AG09319 (cell line): Measurements from ENCODE around the gene RUNX3.

Experiments
- DNase-seq: peaks from one replicate; pipeline ENCODE4 v3.0.0-alpha.2; 2010; ENCODE audit warnings: low read depth; ENCODE audit errors: extremely low read depth
- CTCF ChIP-seq: IDR thresholded peaks from 2 replicates; pipeline ENCODE4 v1.5.1; 2011; ENCODE audit warnings: low read depth, mild to moderate bottlenecking, inconsistent platforms, low read length, moderate library complexity

RUNX3 gene

DNA sequence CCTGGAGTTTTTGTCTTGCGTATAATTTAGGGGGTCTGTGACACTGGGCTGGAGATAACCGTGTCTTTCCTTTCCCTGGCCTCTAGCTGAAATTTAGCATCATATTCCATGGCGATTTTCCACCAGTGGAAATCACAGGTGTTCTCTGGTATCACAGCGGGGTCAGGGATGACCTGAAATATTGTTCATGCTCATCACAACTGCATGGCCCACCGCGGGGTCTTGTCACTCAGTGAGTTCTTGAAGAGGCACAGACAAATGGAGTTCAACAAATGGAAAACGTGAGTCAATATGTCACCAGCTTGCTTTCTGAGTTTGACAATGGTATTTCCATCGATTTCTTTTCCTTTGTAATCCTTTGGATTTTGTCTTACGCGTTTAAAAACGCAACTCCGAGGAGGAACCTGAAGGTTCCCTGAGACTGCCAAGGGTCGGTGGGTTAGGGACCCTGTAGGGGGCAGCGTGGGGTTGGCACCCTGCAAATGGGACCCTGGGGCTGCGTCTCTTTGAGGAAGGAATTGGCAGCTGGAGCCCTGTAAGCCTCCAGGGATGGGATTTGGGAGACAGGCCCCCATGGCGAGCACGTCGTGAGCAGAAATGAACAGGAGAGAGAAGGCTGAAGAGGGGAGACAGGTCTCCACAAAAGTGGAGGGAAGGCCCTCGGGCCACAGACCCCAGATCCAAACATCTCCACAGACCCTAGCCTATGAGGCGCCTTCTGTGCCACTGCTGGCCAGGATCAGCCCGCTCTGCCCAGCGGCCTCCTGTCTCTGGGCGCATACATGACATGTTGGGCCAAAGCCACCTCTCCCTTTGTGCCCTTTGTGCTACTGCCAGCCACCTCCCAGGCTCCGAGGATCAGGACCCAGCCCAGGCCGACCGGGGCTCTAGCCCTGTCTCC is 32.1 kb upstream of the RUNX3 start:
- no peak for TF ChIP-seq CTCF
- no peak for DNase-seq

- DNase-seq = no peak
- no peak for TF ChIP-seq CTCF
Measured at GRCh38 chr1:24961334-24961733, 31.3 kb upstream of the RUNX3 start.

DNA sequence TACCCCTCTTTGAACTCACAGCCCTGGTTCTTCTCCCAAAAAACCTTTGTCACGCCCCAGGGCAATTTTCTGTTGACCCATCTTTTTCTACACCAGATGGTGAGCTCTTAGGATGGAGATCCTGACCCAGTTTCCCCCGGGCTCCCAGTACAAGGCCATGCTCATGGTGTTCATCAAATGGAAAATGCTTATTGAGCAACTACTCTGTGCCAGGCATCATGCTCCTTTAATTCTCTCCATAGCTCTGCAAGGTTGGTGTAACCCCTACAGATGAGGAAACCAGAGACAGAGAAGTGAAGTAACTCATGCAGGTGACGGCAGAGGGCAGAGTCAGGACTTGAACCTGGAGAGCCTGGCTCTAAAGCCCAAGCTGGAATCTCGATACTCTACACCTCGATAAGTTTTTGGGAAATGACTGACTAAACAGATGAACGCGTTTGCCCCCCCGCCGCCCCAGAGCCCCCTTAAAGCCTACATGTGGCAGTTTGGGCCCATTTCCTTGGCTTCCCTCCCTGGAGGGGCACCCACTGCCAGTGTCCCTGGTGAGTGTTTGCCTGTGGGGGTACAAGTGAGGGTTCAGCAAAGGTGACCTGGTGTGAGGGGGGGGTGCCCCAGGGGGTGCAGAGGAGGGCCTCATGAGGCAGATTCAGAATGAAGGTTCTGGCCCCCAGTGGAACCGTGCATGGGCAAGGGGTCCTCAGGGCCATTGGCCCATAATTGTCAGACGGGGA is 30.2 kb upstream of the RUNX3 start:
- TF ChIP-seq CTCF = no peak

GRCh38 chr1:24959623-24959975 is 29.5 kb upstream of the RUNX3 start:
- no peak for TF ChIP-seq CTCF
- DNase-seq = no peak

More for the DNA sequence above, 30.2 kb upstream of the RUNX3 start:
- no peak for DNase-seq

DNA sequence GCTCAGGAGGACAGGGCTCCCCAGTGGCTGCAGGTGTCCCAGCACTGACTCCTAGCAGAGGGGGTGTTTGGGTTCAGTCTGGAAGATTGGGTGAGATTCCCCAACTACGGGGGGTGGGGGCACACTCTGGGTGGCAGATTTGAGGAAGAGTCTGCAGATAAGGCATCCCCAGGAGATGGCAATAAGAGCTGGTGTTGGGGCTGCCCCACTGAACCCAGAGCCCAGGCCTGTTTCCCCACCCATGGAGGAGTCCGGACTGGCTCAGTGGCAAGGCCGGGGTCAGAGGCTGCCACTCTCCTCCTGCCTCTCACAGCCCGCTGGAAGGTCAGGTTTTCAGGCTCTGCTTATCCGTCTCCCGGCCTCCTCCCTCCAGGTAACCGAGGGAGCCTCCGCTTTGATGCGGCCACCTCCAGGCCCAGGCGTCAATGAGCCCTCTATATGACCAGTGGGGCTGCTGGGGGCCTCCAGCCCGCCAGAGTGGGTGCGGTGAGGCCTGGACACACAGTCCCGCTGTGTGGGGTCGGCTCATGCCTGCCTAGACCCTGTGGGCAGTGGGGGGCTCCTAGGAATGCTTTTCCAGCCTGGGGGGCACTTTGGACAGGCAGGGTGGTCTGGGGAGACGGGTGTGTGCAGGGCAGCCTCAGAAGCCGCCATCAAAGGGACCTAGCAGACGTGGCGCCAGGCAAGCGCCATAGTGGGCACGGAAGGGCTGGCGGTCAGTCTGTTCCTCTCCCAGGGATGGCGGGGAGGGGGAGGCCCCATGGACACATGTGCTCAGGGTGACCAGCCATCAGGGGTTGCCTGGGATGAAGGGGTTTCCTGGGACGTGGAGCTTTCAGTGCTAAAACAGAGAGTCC is 28.9 kb upstream of the RUNX3 start:
- no peak for TF ChIP-seq CTCF
- no peak for DNase-seq

DNA sequence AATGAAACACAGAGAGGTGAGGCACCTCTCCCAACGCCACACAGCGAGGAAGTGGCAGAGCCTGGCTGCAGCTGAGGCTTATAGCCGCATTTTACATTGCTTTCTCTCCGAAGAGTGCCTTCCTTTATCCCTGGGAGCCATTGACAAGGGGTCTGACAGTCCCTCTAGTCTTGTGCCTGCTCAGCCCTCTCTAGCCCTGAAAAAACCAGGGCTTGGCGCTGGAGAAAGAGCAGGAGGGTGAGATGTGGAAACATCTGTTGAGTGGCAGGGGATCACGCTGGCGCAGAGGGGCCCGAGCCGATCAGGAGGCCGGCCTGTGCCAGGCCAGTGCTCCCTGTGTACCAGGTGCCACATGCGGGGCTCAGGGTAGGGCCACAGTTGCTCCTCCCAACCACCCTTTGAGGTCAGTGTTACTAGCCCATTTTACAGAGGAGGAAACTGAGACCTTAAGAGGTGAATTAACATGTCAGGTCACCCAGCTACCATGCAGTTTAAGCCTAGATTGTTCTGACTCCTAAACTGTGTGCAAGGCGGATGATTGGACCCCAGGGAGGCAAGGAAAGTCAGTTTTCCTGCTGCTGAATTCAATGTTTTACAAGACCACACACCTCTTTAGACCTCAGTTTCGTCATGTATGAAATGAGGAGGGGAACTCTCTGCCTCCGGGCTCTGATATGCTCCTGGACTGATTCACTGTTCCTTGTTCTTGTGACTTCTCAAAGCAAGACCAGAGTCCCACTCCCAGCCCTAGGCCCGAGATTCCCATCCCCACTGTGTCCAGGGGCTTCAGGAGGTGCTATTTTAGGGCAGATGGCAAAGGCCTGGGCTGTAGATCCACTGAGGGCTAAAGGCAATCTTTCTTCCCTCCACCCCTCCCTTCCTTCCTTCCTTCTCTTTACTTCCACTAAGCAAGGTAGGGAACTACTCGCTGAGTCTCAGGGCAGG is 28.0 kb upstream of the RUNX3 start:
- no peak for DNase-seq

More for the DNA sequence above, 28.0 kb upstream of the RUNX3 start:
- no peak for TF ChIP-seq CTCF
